HCT116 (cell line): ENCODE measurements around the gene MAP3K6. TPM values are rescaled to one million over a fixed set of nuclear protein-coding genes. Genes with fewer than 3 reads are reported as not detected.

ENCODE experiments used
- ATAC-seq: fragments of 200-7000 bp; cut with Tn5 transposase; 2 replicates; pipeline ENCODE4 v1.9.1; 2020; ENCODE audit warnings: mild to moderate bottlenecking, moderate library complexity
- BruUV-seq: library from RNA; stranded (reverse); fragments of 400-500 nt; replicated peaks from 2 replicates; lab custom pipeline; 2021; lab: Mats Ljungman, UMichigan
- CTCF ChIA-PET: fragments of 300-600 bp; sonication (Branson Sonifier 250); formaldehyde crosslinking; loops from one replicate; lab custom pipeline; 2021; ENCODE audit warnings: antibody characterized with exemption; lab: Charles Lee
- POLR2A ChIA-PET: fragments of 300-600, 350-600 bp; sonication (Branson Sonifier 250); formaldehyde crosslinking; loops from one replicate; lab custom pipeline; 2021; ENCODE audit warnings: antibody characterized with exemption; lab: Charles Lee
- RAD21 ChIA-PET, 2 experiments: fragments of 300-600 bp; sonication (Branson Sonifier 250); formaldehyde crosslinking; loops; one replicate each; lab custom pipeline; 2023; ENCODE audit warnings: low total read pairs in 2 of 2; ENCODE audit not compliant: uncharacterized antibody in 2 of 2, unreplicated experiment in 2 of 2, low non-redundant PET in 1 of 2; lab: Charles Lee
- DNase-seq: peaks from one replicate; pipeline ENCODE4 v3.0.0-alpha.2; 2010; ENCODE audit warnings: low read depth, low spot score
- H2AFZ ChIP-seq: fragments of 200-600 bp; shearing (Covaris generic), sonication (generic); 2 replicates; pipeline ENCODE4 v1.6.1; 2017; ENCODE audit warnings: low read depth, mixed run types, mixed read lengths, antibody characterized with exemption, low read length; ENCODE audit not compliant: poor library complexity, severe bottlenecking
- H3K27ac ChIP-seq: 2 replicates; pipeline ENCODE4 v1.5.1; 2012; ENCODE audit warnings: low read depth, low read length
- H3K27me3 ChIP-seq: fragments of 200-600 bp; sonication (generic); 2 replicates; pipeline ENCODE4 v1.6.1; 2016; ENCODE audit warnings: mixed run types, low read length, mixed read lengths; ENCODE audit not compliant: insufficient read depth
- H3K36me3 ChIP-seq, 2 experiments: fragments of 200-500 bp in 1 of 2; fragments of 200-600 bp in 1 of 2; sonication (Bioruptor generic) in 1 of 2; sonication (generic) in 1 of 2; 2 replicates each; pipeline versions ENCODE4 v1.5.1 to v1.6.1; 2014 to 2016; ENCODE audit warnings: low read length in 2 of 2, inconsistent platforms in 1 of 2, mixed read lengths in 1 of 2, mixed run types in 1 of 2; ENCODE audit not compliant: insufficient read depth in 2 of 2, control insufficient read depth in 1 of 2
- H3K4me1 ChIP-seq, 2 experiments: fragments of 200-600 bp in 1 of 2; sonication (generic) in 1 of 2; 2 replicates each; pipeline versions ENCODE4 v1.5.1 to v1.6.1; 2012 to 2017; ENCODE audit warnings: low read length in 2 of 2, inconsistent platforms in 1 of 2, mild to moderate bottlenecking in 1 of 2, mixed read lengths in 1 of 2, mixed run types in 1 of 2, moderate library complexity in 1 of 2; ENCODE audit not compliant: insufficient read depth in 2 of 2, control insufficient read depth in 1 of 2
- H3K4me2 ChIP-seq: fragments of 200-600 bp; sonication (generic); 2 replicates; pipeline ENCODE4 v1.6.1; 2017; ENCODE audit warnings: mixed run types, low read length, mixed read lengths
- H3K4me3 ChIP-seq, 2 experiments: fragments of 200-600 bp in 1 of 2; sonication (generic) in 1 of 2; replicated peaks in 1 of 2; 2 replicates each; pipeline ENCODE4 v1.5.1; 2011 to 2016; ENCODE audit warnings: low read length in 2 of 2, control low read depth in 1 of 2, low read depth in 1 of 2, mild to moderate bottlenecking in 1 of 2, mixed read lengths in 1 of 2, mixed run types in 1 of 2
- H3K79me2 ChIP-seq: fragments of 200-600 bp; sonication (generic); 2 replicates; pipeline ENCODE4 v1.6.1; 2017; ENCODE audit warnings: mild to moderate bottlenecking, mixed run types, low read length, moderate library complexity, mixed read lengths; ENCODE audit not compliant: insufficient read depth
- H3K9ac ChIP-seq: fragments of 200-600 bp; sonication (generic); 2 replicates; pipeline ENCODE4 v1.6.1; 2016; ENCODE audit warnings: low read length, mixed read lengths
- H3K9me2 ChIP-seq: fragments of 200-600 bp; sonication (generic), shearing (Covaris generic); 2 replicates; pipeline ENCODE4 v1.6.1; 2017; ENCODE audit warnings: mixed run types, mild to moderate bottlenecking, moderate library complexity; ENCODE audit not compliant: insufficient read depth
- H3K9me3 ChIP-seq, 2 experiments: fragments of 200-500 bp in 1 of 2; fragments of 200-600 bp in 1 of 2; sonication (Bioruptor generic) in 1 of 2; sonication (generic) in 1 of 2; 2 replicates each; pipeline ENCODE4 v1.6.1; 2014 to 2017; ENCODE audit warnings: low read length in 2 of 2, mixed read lengths in 2 of 2, inconsistent platforms in 1 of 2, low read depth in 1 of 2, mild to moderate bottlenecking in 1 of 2, mixed run types in 1 of 2, moderate library complexity in 1 of 2; ENCODE audit not compliant: control insufficient read depth in 1 of 2, insufficient read depth in 1 of 2
- H4K20me1 ChIP-seq: fragments of 200-600 bp; sonication (generic), shearing (Covaris generic); 2 replicates; pipeline ENCODE4 v1.6.1; 2017; ENCODE audit warnings: mixed run types, mild to moderate bottlenecking, moderate library complexity; ENCODE audit not compliant: insufficient read depth
- CTCF ChIP-seq, 3 experiments: fragments of 200-600 bp in 1 of 3; sonication (generic) in 1 of 3; IDR thresholded peaks in 2 of 3; conservative IDR thresholded peaks in 1 of 3; 2 replicates each; pipeline ENCODE4 v1.5.1; 2012 to 2017; ENCODE audit warnings: low read depth in 2 of 3, low read length in 2 of 3, antibody characterized with exemption in 1 of 3, borderline replicate concordance in 1 of 3, control low read depth in 1 of 3, mild to moderate bottlenecking in 1 of 3, mixed read lengths in 1 of 3, mixed run types in 1 of 3, moderate library complexity in 1 of 3; ENCODE audit not compliant: insufficient read depth in 1 of 3
- EGR1 ChIP-seq: IDR thresholded peaks from 2 replicates; pipeline ENCODE4 v1.6.1; 2012; ENCODE audit warnings: low read depth
- ELF1 ChIP-seq: IDR thresholded peaks from 2 replicates; pipeline ENCODE4 v1.6.1; 2012; ENCODE audit warnings: low read depth, borderline replicate concordance
- FOSL1 ChIP-seq: IDR thresholded peaks from 2 replicates; pipeline ENCODE4 v1.6.1; 2012; ENCODE audit warnings: low read depth
- MAX ChIP-seq: IDR thresholded peaks from 2 replicates; pipeline ENCODE4 v1.6.1; 2012
- POLR2A ChIP-seq: IDR thresholded peaks from 2 replicates; pipeline ENCODE4 v1.7.0; 2011; ENCODE audit warnings: borderline replicate concordance; ENCODE audit not compliant: insufficient read depth, insufficient read length; ENCODE audit errors: extremely low read depth
- SP1 ChIP-seq: IDR thresholded peaks from 2 replicates; pipeline ENCODE4 v1.6.1; 2012; ENCODE audit warnings: low read depth
- SRF ChIP-seq: IDR thresholded peaks from 2 replicates; pipeline ENCODE4 v1.6.1; 2012; ENCODE audit warnings: low read depth
- ZFX ChIP-seq: fragments of 450-650 bp; IDR thresholded peaks from 2 replicates; pipeline ENCODE4 v1.6.1; 2017
- intact Hi-C: fragments of 100-400 bp; cut with micrococcal nuclease; formaldehyde crosslinking; loops from 2 replicates; pipeline ENCODE4 v1.10.0; 2022
- total RNA-seq: library from RNA; stranded (reverse); gene quantifications from one replicate; pipeline ENCODE4 v1.2.1, GENCODE V29; 2021; ENCODE audit not compliant: unreplicated experiment

The MAP3K6 gene
- total RNA-seq, 1 experiment from 2014 or later = 30.2 TPM

GRCh38 chr1:27307874-27308598 lies 58.7 kb downstream of the MAP3K6 start:
- no peak overlapping the region for H3K4me2 ChIP-seq
- H4K20me1 ChIP-seq = no peaks in the 10 kb centered on the region
- no peaks in the 10 kb centered on the region for H3K36me3 ChIP-seq
- ChIA-PET RAD21 (no interaction called here), POLR2A (interaction anchor here (1.6 kb wide), 1 partner anchor 75 kb away, joined by 4 read pairs; the partner anchor contains the start of gene CD164L2), CTCF (interaction anchor here (0.9 to 2.8 kb wide), 7 partner anchors 9 to 211 kb away, joined by 3 to 11 read pairs (median 3); no protein-coding TSS in a partner anchor)
- H3K27me3 ChIP-seq = no peaks in the 10 kb centered on the region
- no peaks in the 10 kb centered on the region for H3K9me2 ChIP-seq
- no peak overlapping the region for H3K9ac ChIP-seq
- TF ChIP-seq POLR2A (no peak), MAX (no peak), ELF1 (no peak), CTCF (IDR thresholded peaks at IDR 0.05 in 2 of 3, conservative IDR thresholded peaks at IDR 0.05 in 1 of 3; ENCODE audit: borderline replicate concordance in 1 of 3, insufficient read depth in 1 of 3, low read depth in 2 of 3, low read length in 2 of 3) (no peak), SP1 (no peak), FOSL1 (no peak), EGR1 (no peak), SRF (no peak), ZFX (no peak)
- ATAC-seq (no peak), DNase-seq (no peak)
- no peak overlapping the region for H2AFZ ChIP-seq
- intact Hi-C loops = no loop called here
- no peaks in the 10 kb centered on the region for H3K79me2 ChIP-seq
- no peak overlapping the region for H3K27ac ChIP-seq
- H3K4me1 ChIP-seq = peaks cover 6 to 12% of the 10 kb centered on the region in 2 experiments; a peak in 3 of 4 replicates
- H3K9me3 ChIP-seq = no peaks in the 10 kb centered on the region
- no peak overlapping the region for H3K4me3 ChIP-seq
- BruUV-seq = no TSS peak
